Activated CD4-positive, alpha-beta T cell treated with anti-CD3 and anti-CD28 coated beads, Interleukin-2, Interleukin-4, amounts not matched to agents 100 ng/mL and 50 ng/mL, durations not matched to agents 16 hours and 8 hours (primary cell): ENCODE measurements around the gene MINDY1.

Experiments used
- DNase-seq: peaks from one replicate; pipeline ENCODE4 v3.0.0-alpha.2; 2020; ENCODE audit warnings: low spot score

Gene MINDY1

DNA sequence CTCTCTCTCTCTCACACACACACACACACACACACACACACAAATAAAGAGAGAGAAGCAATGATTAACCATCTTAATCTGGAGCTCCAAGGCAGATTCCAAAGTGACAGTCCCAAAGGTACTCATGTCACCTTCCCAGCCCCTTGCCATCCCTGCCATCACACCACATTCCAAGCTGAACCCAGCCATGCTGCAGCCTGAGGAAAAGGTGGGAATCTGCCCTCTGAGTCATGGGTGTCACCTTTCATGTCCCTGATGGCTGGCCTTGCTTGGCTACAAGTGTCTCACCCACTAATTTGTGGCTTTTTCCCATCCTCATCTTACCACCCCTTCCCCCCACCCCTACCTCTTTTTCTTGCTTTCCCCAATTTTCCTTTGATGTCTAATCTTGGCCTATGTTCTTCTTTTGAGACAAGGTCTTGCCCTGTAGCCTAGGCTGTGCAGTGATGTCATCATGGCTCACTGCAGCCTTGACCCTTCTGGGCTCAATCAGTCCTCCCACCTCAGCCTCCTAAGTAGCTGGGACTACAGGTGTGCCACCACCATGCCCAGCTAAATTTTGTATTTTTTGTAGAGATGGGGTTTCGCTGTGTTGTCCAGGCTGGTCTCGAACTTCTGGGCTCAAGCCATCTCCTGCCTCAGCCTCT, 21.4 kb downstream of the MINDY1 start:
- no peak for DNase-seq

DNA sequence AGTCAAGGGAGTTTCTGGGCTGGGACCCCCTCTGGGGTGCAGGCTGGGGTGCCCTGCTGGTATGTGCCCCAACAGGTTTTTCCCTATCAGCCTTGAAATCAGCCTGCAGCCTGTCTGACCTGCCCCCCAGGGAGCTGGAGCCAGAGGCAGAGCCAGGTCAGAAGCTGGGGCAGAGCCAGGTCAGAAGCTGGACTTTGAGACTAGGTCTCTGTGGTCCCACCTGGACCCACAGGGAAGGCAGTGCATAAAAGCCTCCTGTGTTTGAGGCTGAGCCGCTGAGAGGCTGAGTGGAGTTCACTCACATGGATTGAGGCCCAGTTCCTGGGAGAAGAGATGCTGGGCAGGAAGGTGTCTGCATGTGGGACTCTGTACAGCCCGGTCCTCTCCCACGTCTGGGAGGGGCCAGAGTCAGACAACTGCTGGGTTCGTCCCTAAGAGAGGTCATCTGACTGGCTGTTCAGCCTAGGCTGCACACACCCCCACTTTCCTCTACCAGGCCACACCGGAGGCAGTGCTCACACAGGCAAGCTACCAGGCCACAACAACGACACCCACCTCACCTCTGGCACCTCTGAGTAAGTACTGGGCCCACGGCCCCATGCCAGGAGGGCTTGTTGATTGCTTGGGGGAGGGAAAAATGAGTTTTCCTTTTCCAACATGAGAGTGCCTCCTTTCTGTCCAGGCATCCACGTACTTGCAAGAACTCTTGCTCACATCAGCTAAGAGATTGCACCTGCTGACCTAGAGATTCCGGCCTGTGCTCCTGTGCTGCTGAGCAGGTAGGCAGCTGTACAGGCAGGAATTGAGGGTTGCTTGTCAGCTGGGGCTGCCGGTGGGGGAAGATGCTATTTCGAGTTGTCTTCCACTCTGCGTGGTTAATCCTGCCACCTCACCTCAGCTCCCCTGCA, 24.6 kb downstream of the MINDY1 start, which contains the start of gene ANXA9:
Gene ANXA9, plus strand, starts transcription at position 488 of the 908 bp plus-strand sequence. CDS start 814 bp downstream, outside the sequence.
- DNase-seq: no peak

GRCh38 chr1:150981177-150981804, 25.4 kb downstream of the MINDY1 start:
- DNase-seq: no peak

DNA sequence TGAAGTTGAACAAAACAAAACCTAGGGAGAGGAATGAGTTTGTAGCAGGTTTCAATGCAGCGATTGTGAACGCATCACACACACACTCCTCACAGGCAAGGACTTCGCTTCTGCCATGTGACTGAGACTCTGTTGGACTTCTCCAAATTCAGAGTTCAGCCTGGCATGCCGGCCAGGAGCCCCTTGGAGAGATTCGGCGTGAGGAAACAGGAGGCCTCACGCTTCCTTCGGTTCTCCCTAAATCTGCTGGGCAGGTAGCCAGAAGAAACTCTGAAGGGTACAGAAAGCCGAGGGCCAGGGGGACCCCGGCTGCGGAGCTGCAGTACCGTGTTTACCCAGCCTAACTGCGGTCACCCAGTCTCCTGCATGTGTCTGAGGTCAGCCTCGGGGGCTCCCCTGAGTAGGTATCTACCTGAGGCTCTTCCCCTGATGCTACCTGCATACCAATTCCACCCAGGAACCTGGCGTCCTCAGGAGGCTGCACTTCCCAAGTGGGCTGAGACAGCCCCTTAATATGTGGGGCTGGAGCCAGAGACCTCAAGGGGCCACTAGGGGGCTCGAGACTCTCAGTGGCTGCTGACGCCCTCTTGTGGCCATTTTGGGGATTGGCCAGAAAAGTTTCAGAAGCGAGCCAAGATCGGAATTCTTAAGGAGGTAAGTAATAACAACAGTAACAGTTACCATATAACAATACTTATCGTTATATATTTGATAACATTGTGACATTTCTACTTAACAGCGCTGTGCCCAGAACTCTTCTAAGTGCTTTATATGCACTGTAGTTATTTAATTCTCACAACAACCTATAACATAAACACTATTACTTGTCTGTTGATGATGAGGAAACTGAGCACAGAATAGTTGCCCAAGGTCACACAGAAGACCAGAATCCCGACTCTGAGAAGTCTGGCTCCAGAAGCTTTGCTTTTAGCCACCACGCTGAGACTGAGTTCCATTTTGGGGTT, 27.3 kb downstream of the MINDY1 start:
- peak; percentile 90 for DNase-seq

DNA sequence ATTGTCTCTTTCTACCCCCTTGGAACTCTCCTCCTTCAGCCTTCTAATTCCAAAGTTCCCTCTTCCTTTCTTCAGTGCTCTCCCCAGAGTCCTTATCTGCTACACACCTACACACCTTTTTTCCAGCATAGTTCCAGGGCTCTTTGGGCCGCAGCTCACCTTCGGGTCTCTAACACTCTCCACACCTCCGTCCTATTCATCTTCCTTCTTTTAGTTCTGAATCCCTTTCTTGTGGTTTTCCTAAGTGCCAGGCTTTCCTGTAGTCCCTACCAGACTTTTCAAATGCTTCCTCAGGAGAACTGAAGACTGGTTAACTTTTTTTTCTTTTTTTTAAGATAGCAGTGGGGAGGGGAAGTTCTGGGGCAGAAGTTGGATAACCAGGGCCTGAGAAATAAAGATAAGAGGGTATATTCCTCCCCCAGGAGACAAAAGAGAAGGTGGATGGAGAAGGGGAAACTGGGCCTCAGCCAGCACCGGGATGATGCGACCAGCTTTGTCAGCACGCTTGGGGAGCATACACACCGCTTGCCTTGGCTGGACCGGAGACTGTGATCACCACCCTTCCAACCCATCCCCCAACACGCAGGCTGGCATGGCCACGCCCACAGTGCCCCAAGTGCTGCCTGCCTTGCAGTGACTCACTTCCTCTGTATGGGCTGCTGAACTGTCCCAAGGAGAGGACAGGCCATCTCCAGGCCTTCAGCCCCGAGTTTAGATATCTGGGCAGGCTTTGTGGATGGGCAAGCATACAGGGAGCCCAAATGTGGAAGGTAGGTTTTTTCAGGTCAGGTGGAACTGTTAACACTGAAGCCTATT, 29.6 kb downstream of the MINDY1 start:
- DNase-seq: peak; percentile 93

DNA sequence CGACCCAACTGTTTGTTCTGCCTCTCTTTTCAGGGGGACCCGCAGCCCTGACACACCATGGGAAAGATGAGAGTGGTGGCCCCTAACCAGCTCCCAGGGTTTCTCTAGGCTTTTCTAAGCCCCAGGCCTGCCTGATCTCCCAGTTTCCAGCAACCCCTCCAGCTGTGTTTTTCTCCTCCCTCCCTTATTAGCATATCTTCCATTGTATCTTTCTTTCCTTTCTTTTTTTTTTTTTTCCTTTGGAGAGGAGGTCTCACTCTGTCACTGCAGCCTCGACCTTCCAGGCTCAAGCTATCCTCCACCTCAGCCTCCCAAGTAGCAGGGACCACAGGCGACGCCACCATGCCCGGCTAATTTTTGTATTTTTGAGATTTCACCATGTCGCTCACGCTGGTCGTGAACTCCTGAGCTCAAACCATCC, 30.3 kb downstream of the MINDY1 start:
- no peak for DNase-seq

- DNase-seq: peak; percentile 65
These were observed 31.9 kb downstream of the MINDY1 start, which contains the start of gene CERS2 for GRCh38 chr1:150974580-150975478. CERS2 (minus strand) TSS chr1:150974835; CDS start chr1:150969090, 5,745 bp downstream.

DNA sequence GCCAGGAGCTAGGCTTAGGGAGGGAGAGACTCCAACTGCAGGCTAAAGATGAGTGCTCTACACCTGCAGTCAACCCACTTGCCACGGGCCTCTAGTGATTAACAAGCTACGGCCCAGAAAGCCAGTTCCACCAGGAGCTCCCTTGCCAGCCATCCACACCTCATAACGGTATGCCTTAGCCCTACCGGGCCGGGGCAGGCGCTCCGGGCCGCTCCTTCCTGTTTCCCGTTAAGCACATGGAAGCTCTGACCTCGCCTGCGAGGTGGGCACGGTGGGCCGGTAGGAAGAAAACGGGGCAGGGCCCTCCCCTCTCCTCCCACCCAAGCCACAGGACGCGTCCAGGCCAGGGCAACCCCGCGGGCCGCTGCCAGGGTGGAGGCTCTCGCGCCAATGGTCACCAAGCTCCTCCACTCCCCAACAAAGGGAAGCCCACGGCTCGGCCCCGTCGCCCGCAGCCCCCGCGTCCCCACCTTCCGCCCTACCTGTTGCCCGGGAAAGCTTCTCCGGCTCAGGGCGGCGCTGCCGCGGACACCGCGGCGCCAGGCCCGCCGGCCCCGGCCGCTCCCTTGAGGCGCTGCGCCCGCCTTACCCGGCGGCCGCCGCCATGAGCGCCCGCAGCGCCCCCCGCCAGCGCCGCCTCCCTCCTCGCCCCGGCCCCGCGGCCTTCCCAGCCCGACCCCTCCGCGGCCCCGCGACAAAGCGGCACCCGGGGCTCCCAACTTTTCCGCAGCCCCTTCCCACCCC, 32.7 kb downstream of the MINDY1 start:
- DNase-seq: peak; percentile 46

- peak; percentile 16 for DNase-seq
These were observed 33.4 kb downstream of the MINDY1 start for GRCh38 chr1:150973258-150973835.

DNA sequence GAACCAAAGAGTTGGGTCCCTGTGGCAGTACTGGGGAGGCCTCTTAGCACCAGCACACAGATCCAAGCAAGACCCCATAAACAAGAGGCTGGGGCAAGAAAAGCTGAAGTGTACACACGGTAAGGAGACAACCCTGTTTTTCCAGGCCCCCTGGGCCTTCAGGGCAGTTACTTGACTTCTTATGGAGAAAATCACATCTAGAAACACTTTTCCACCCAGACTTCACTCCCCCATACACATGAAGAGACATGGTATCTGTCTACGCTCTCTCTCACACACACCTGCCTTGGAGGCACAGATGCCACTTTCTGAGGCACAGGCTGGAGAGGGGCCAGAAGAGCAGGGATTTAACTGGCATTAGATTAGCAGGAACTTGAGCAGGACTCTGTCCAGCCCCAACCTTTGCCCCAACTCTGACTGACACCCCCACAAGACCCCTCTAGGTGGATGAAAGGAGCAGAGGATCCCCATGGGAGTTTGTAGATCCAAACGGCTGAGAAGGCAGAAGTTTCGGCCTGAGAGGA, 34.2 kb downstream of the MINDY1 start:
- DNase-seq: no peak

GRCh38 chr1:150971583-150972416, 34.9 kb downstream of the MINDY1 start:
- DNase-seq: no peak

GRCh38 chr1:150970808-150971582, 35.7 kb downstream of the MINDY1 start:
- DNase-seq: no peak

- no peak for DNase-seq
These were observed 37.1 kb downstream of the MINDY1 start for GRCh38 chr1:150969626-150970025.

GRCh38 chr1:150968491-150968890, 38.2 kb downstream of the MINDY1 start:
- no peak for DNase-seq

- no peak for DNase-seq
These were observed 38.8 kb downstream of the MINDY1 start for GRCh38 chr1:150967936-150968335.

- DNase-seq: no peak
These were observed 40.7 kb downstream of the MINDY1 start for GRCh38 chr1:150966011-150966410.
